Activated CD8-positive, alpha-beta memory T cell treated with anti-CD3 and anti-CD28 coated beads for 24 hours (primary cell): ENCODE measurements around the gene SNAPC3.
"Not testable (repeated sequence)": the region's sequence is repeated elsewhere in the genome, so short reads cannot be mapped to it uniquely, and the experiment has no call there.

ENCODE experiments used
- DNase-seq: peaks from one replicate; pipeline ENCODE4 v3.0.0-alpha.2; 2020

The SNAPC3 gene

DNA sequence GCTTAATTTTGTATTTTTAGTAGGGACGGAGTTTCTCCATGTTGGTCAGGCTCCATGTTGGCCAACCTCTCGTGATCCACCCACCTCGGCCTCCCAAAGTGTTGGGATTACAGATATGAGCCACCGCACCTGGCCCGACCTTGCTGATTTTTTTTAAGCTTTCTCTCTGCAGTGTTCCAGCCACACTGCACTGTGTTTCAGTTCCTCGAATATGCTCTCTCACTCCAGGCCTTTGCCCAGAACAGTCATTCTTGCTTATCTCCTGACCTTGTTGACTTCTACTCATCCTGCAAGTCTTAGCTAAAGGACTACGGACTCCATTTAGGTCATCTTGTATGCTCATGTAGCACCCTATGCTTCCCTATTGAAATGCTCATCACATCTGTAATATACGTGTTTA is 3.3 kb downstream of the SNAPC3 start:
- no peak for DNase-seq

DNA sequence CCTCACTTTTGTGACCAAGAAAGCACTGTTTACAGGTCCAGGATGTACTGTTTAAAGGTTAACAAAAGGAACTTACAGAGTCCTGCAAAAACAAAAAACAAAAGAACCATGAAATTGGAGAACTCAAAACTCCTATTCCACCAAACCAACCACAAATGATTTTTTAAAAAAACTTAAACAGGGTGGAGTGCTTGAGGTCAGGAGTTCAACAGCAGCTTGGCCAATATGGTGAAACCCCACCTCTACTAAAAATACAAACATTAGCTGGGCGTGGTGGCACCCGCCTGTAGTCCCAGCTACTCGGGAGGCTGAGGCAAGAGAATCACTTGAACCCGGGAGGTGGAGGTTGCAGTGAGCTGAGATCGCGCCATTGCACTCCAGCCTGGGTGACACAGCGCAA is 5.0 kb downstream of the SNAPC3 start:
- DNase-seq = not testable (repeated sequence)

DNA sequence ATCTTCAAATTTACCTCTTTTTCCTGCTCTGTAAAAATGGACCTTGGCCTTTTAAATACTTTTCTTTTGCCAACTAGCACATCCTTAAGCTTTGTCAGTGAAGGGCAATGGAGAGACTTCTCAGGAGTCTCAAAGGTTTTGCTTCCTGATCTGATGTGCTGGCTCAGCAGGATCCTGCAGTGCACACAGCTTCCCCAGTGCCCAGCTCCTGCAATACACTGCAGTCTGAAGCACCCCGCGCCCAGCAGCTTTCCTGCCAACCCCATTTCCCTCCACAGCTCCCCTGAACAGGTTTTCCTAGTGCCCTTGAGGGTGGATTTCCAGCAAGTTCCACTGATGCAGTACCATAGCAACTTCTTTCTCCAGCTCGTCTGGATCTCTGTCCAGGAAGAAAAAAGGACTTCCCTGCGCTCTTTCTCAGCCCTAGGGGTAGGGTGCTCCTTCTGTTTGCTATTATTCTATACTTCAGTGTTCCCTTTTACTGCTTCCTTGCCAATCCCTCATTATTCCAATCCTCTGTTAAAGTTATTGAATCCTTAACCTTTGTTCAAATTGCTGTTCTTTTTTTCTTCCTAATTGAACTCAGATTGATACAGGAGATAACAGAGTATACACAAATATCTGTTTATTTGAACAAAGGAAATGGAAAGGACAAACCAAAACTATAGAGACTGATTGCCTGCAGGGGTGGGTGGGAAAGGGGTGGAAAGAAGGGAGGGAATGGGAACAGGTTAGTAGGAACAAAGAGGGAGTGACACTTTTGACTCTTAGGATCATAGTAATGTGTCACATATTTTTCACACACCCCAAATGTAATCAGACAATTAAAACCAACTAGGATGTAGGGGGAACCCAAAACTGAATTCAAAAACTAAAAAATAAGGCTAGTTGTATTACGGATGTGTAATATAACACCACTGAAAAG is 8.5 kb downstream of the SNAPC3 start:
- DNase-seq = no peak

DNA sequence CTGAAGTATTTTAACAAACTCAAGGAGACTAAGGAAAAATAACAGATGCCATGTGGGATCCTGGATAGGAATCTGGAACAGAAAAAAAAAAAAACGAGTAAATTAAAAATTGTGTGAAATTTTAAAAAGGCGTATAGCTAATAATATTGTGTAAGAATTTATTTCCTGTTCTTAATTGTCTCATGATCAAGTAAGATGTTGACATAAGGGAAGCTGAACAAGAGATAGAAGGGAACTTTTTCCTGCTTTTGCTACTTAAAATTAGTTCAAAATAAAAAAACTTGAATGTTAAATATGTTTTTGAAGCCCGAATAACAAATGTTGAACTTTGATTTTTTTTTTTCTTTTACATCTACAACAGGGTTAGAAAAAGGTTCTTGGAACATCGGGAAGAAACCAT is 10.5 kb downstream of the SNAPC3 start:
- no peak for DNase-seq

DNA sequence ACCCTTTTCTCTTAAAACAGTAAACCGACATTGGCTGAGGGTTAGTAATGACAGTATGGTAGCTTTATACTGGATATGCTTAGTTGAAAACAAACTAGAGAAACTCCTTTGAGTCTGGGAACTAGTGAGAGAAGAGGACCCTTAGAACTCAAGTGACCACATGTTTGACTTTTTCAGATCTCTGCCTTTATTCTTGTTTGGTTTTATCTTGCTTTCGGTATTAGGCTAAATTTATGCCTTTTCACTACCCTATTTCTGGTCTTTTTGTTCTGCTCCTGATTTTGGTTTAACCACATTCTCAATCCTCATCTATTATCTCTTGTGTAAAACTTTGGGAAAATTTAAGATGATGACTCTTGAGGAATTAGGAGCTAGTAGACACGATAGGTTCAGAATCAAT is 11.0 kb downstream of the SNAPC3 start:
- DNase-seq = no peak

DNA sequence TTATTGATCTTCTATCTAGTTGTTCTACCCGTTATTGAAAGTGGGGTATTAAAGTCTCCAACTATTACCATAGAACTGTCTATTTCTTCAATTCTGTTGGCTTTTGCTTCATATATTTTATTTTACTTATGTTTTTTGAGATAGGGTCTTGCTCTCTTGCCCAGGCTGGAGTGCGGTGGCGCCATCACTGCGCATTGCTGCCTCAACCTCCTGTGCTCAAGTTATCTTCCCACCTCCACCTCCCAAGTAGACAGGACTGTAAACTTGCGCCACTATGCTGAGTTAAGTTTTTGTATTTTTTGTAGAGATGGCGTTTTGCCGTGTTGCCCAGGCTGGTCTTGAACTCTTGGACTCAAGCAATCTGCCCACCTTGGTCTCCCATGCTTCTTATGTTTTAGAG is 16.2 kb downstream of the SNAPC3 start:
- DNase-seq = no peak

DNA sequence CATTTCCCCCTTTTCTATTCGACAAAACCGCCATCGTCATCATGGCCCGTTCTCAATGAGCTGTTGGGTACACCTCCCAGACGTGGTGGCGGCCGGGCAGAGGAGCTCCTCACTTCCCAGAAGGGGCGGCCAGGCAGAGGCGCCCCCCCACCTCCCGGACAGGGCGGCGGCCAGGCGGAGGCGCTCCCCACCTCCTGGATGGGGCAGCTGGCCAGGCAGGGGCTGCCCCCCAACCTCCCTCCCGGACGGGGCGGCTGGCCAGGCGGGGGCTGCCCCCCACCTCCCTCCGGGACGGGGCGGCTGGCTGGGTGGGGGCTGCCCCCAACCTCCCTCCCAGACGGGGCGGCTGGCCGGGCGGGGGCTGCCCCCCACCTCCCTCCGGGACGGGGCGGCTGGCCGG is 19.2 kb downstream of the SNAPC3 start:
- DNase-seq = not testable (repeated sequence)

DNA sequence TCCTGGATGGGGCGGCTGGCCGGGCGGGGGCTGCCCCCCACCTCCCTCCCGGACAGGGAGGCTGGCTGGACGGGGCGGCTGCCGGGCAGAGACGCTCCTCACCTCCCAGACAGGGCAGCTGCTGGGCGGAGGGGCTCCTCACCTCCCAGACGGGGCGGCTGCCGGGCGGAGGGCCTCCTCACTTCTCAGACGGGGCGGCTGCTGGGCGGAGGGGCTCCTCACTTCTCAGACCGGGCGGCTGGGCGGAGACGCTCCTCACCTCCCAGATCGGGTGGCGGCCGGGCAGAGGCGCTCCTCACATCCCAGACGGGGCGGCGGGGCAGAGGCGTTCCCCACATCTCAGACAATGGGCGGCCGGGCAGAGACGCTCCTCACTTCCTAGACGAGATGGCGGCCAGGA is 19.6 kb downstream of the SNAPC3 start:
- not testable (repeated sequence) for DNase-seq

DNA sequence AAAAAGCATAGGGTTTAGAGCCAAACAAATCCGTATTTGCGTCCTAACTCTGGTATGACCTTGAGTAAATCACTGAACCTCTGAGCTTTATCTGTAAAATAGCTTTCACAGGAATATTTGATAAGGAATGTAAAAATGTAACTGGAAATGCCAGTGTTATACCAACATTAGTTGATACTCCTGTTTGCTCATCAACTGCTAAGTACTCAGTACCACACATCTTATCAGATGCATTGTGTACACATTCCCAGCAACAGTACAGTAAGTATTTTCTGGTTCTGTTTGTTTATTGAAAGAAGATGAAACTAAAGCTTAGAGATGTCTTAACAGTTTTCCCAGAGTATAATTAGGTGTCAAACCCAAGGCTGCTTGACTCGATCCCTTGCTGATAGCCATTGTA is 21.5 kb downstream of the SNAPC3 start:
- DNase-seq = no peak

DNA sequence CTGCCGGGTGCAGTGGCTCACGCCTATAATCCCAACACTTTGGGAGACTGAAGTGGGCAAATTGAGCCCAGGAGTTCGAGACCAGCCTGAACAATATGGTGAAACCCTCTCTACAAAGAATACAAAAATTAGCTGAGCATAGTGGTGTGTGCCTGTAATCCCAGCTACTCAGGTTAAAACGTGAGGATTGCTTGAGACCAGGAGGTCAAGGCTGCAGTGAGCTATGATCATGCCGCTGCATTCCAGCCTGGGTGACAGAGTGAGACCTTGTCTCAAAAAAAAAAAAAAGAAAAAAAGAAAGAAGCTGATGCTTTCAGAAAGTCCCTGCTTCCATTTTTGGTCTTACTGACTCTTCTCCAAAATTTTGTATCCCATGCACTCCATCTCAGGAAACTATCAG is 31.3 kb downstream of the SNAPC3 start:
- no peak for DNase-seq

DNA sequence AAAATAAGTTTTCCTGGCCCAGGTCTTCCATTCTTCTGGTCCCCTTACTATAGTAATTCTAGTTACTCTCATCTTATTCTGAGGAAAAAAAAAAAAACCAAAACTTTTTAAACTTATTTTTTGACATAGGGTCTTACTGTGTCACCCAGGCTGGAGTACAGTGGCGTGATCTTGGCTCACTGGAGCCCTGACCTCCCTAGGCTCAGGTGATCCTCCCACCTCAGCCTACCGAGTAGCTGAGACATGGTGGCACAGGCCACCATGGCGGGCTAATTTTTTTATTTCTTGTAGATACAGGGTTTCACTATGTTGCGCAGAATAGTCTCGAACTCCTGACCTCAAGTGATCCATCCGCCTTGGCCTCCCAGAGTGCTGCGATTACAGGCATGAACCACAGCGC is 38.4 kb downstream of the SNAPC3 start:
- no peak for DNase-seq

DNA sequence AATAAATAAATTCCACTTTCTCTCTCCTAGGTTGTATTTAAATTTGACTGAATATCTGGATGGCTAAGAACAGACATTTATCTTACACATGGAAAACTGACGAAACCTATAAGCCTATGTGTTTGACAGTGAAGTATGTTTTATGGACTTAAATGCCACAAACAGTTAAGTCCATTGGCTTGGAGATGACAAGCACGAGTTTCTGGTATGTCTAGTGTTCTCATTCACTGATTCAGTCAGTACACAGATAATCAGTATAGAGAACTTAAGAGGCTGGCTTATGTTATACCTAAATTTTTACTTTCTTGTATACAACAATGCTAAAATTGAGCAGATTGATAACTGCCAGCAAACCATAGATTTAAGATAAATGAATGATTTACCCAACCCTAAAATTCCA is 38.9 kb downstream of the SNAPC3 start:
- no peak for DNase-seq

DNA sequence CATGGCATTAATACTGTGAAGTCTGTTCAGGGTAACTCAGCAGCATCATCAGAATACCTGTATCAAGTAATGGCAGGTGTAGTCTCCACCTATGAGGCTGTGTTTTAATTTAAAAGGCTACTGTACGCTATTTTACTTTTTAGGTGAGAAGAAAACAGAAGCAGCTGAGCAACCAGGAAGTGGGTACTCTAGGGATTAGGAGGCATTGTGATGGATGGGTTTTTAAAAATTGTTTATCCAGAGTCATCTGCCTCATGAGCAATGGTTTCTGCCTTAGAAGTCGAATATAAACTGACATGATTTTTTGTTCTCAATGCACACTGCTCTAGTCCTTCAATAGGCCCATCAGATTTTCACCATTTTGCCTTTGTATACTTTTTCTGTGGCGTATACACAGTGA is 45.5 kb downstream of the SNAPC3 start:
- DNase-seq = no peak

DNA sequence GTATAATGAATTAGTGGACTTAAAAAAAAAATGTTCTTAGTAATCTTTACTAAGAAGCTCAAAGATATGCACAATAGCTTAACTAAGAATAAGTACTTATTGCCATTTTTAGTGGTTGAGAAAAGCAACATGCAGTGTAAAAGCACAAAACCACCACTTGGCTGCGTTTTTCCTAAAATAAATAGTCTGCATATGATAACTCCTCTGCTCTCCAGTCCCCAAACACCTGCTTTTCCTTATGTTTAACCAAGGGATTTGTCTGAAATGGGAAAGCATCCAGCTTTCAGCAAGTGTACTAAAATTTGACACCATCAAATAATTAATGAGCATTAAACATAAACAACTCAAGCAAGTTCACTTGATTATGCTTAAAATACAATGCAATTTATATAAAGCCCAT is 46.7 kb downstream of the SNAPC3 start:
- DNase-seq = no peak

DNA sequence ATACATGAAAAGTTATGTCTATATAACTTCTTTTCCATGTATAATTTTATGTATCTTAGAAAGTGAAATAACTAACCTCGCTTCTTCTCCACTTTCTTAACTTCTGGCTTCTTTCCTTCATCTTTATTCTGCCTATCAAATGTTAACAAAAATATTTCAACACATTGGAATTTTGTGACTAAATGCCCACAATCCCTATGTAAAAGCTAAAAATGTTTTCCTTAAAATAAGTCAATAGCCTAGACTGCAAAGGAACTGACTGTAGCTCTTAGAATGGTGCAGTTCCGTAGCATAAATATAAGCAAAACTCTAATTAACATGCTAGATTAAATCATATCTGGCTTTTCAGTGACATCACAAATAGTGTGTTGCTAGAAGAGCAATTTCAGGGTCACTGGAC is 47.2 kb downstream of the SNAPC3 start:
- no peak for DNase-seq

DNA sequence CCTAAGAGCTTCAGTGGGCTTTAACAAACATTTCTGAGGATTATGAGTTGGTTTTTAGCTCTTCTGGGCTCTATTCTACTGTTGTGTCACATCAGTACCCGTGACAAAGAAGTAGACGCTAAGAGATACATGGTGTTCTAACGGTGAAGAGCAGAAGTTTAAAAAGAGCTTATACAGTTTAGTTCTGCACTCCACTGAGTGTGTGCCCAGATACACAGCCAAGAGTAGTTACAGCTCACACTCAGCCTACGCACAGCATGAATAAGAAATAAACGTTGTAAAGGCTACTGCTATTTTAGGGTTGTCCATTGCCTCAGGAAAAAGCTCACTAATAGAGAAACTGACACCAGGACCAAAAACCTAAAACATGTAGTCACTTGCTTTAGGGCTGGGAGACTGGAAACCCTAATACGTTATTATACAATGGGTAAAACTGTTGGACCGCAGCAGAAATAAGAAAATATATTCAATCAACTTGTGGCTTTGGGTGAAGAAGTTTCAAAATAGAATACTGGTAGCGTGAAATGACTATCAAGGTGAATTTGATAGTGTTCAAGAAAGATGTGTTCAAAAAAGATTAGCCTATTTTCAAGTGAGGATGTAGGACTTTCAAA is 53.4 kb downstream of the SNAPC3 start:
- no peak for DNase-seq

DNA sequence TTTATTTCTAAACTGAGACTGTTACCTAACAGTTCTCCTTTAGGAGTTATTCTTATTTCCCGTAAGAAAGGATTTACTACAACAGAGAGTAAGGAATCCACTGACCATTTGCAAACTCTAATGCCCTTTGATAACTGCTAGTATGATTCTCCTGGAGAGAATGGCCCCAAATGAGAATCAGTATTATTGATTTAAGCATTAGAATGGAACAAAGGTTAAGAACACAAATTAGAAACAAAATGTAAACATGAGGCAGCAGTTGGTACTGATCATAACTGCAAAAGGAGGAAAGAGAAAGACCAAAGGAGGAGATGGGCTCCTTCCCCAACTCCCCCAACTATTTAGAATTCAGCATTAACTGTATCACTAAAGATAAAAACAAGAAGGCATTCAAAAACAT is 57.4 kb downstream of the SNAPC3 start:
- DNase-seq = no peak

DNA sequence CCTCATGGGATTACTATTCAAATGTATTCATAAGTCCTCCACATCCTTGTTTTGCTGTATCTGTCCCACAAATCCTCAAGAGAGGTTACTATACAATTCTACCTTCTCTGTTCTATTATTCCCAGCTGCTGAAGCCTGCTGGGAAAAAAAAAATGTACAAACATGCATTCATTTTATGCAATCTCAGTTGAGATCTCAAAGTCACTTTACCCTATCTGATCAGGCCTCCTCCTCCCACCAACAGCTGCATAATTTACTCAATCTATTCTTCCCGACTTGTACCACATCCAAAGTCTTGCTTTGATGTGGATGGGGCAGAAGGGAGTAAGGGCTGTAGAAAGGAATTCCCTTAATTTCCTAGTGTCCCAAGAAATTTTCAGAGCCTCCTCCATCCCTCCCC is 59.5 kb downstream of the SNAPC3 start:
- no peak for DNase-seq

DNA sequence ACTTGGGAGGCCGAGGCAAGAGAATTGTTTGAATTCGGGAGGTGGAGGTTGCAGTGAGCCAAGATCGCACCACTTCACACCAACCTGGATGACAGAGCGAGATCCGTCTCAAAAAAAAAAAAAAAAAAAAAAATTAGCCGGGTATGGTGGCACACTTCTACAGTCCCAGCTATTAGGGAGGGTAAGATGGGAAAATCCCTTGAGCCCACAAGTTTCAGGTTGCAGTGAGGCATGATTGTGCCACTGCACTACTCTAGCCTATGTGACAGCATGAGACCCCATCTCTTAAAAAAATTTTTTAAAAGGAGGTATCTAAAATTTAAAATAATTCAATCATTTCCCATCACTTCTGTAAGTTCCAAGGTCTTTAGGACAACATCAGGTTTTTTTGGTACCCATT is 62.1 kb downstream of the SNAPC3 start:
- DNase-seq = no peak

DNA sequence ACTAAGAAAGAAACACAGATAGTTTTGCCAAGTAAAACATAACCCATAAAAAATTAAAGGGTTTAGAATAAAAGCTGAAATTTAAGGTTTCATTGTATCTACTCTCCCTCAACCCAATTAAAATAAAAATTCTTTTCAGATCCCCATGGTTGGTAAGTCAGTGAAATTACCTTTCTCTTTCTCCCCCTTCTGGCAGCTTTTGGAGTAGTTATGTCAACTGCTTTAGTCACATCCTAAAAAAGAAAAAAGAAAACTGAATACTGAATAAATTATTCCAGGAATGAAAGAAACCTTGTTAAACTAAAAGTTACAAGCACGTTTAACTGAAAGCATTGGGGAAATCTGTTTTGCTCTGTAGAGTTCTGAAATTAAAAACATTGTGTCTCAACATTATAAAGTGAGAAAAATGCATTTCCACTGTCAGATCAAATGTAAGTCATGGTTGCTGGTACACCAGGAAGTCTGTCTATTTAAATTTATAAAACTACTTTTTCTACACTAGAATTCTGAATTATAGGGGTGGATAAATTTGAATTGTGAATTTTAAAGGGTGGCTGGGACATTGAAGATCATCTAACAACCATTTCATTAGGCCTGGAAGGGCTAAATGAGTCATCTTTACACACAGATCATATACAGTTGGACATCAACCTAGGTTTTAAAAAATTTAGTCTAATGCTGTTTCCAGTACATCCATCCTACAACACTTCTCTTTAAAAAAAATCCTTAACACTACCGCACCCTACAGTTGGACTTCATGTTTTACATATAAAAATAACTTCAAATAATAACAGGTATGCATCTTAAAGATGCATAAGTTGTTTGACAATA is 63.4 kb downstream of the SNAPC3 start:
- DNase-seq = no peak

DNA sequence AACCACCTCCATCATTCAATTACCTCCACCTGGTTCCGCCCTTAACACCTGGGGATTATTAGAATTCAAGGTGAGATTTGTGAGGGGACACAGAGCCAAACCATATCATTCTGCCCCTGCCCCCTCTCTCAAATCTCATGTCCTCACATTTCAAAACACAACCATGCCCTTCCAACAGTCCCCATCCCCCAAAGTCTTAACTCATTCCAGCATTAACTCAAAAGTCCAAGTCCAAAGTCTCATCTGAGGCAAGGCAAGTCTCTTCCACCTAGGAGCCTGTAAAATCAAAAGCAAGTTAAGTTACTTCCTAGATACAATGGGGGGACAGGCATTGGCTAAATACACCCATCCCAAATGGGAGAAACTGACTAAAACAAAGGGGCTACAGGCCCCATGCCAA is 69.3 kb downstream of the SNAPC3 start:
- DNase-seq = no peak

DNA sequence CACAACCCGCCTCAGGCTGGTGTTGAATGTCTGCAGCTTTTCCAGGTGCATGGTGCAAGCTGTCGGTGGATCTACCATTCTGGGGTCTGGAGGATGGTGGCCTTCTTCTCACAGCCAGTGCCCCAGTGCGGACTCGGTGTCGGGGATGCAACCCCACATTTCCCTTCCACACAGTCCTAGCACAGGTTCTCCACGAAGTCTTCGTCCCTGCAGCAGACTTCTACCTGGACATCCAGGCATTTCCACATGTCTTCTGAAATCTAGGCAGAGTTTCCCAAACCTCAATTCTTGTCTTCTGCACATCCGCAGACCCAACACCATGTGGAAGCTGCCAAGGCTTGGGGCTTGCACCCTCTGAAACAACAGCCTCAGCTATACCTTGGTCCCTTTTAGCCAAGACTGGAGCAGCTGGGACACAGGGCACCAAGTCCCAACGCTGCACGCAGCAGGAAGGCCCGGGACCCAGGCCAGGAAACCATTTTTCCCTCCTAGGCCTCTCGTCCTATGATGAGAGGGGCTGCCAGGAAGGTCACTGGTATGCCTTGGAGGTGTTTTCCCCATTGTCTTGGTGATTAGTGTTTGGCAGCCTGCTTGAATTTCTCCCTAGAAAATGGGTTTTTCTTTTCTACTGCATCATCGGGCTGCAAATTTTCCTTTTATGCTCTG is 69.9 kb downstream of the SNAPC3 start:
- DNase-seq = no peak
